Central memory CD8-positive, alpha-beta T cell (primary cell): ENCODE data around the gene MUC4.

Experiments
- ATAC-seq: fragments of 150-1000 bp; cut with Tn5 transposase; replicated peaks from 2 replicates; pipeline ENCODE4 v1.10.0; 2022; ENCODE audit warnings: mild to moderate bottlenecking, moderate FRiP score, moderate number of reproducible peaks; ENCODE audit not compliant: poor library complexity, severe bottlenecking; ENCODE audit errors: extremely low read depth
- DNase-seq, 2 donors: peaks; one replicate each; pipeline ENCODE4 v3.0.0; 2021; ENCODE audit warnings: low spot score in 2 of 2
- H3K27ac Mint-ChIP-seq: one replicate; pipeline ENCODE4 v1.8.0; 2022; ENCODE audit warnings: low read depth, mild to moderate bottlenecking, moderate library complexity, mixed read lengths
- H3K27me3 Mint-ChIP-seq: one replicate; pipeline ENCODE4 v1.8.0; 2022; ENCODE audit warnings: mixed read lengths
- H3K36me3 Mint-ChIP-seq: one replicate; pipeline ENCODE4 v1.8.0; 2022; ENCODE audit warnings: mild to moderate bottlenecking, moderate library complexity, mixed read lengths; ENCODE audit not compliant: insufficient read depth
- H3K4me1 Mint-ChIP-seq: one replicate; pipeline ENCODE4 v1.8.0; 2022; ENCODE audit warnings: mixed read lengths
- H3K4me3 Mint-ChIP-seq: one replicate; pipeline ENCODE4 v1.8.0; 2022; ENCODE audit warnings: mild to moderate bottlenecking, moderate library complexity, mixed read lengths
- H3K9me3 Mint-ChIP-seq: one replicate; pipeline ENCODE4 v1.8.0; 2022; ENCODE audit warnings: mixed read lengths

Gene MUC4

GRCh38 chr3:195703776-195704175, 108.0 kb downstream of the MUC4 start:
- no peak for DNase-seq
- Mint-ChIP-seq H3K27ac (no peak overlapping the region), H3K27me3 (no peaks in the 10 kb centered on the region), H3K4me1 (no peaks in the 10 kb centered on the region), H3K4me3 (no peak overlapping the region), H3K9me3 (no peaks in the 10 kb centered on the region), H3K36me3 (peaks cover 1% of the 10 kb centered on the region)
- ATAC-seq, result no peak

- Mint-ChIP-seq H3K9me3 (no peaks in the 10 kb centered on the region), H3K27me3 (no peaks in the 10 kb centered on the region), H3K4me3 (no peak overlapping the region), H3K27ac (no peak overlapping the region), H3K4me1 (no peaks in the 10 kb centered on the region), H3K36me3 (peaks cover 7% of the 10 kb centered on the region)
- no peak for DNase-seq
- no peak for ATAC-seq
Measured at GRCh38 chr3:195701042-195701915, 110.5 kb downstream of the MUC4 start.

GRCh38 chr3:195700319-195700718, 111.4 kb downstream of the MUC4 start:
- H3K4me1 Mint-ChIP-seq, result no peaks in the 10 kb centered on the region
- H3K4me3 Mint-ChIP-seq, result no peak overlapping the region
- DNase-seq (no peak), ATAC-seq (no peak)
- peak overlapping the region; percentile 23 for H3K27ac Mint-ChIP-seq
- H3K9me3 Mint-ChIP-seq, result no peaks in the 10 kb centered on the region
- peaks cover 7% of the 10 kb centered on the region for H3K36me3 Mint-ChIP-seq
- H3K27me3 Mint-ChIP-seq, result no peaks in the 10 kb centered on the region

GRCh38 chr3:195699860-195700259, 111.9 kb downstream of the MUC4 start:
- Mint-ChIP-seq H3K27ac (peak overlapping the region; percentile 23), H3K36me3 (peaks cover 7% of the 10 kb centered on the region), H3K4me3 (no peak overlapping the region), H3K27me3 (no peaks in the 10 kb centered on the region), H3K4me1 (no peaks in the 10 kb centered on the region), H3K9me3 (no peaks in the 10 kb centered on the region)
- ATAC-seq, result no peak
- DNase-seq, result no peak

GRCh38 chr3:195699388-195699771, 112.3 kb downstream of the MUC4 start:
- Mint-ChIP-seq H3K4me3 (no peak overlapping the region), H3K9me3 (no peaks in the 10 kb centered on the region), H3K36me3 (peaks cover 7% of the 10 kb centered on the region), H3K27me3 (no peaks in the 10 kb centered on the region), H3K4me1 (no peaks in the 10 kb centered on the region), H3K27ac (peak overlapping the region; percentile 23)
- DNase-seq (no peak), ATAC-seq (no peak)

- Mint-ChIP-seq H3K36me3 (peaks cover 9% of the 10 kb centered on the region), H3K4me3 (no peak overlapping the region), H3K27me3 (no peaks in the 10 kb centered on the region), H3K27ac (no peak overlapping the region), H3K4me1 (no peaks in the 10 kb centered on the region), H3K9me3 (no peaks in the 10 kb centered on the region)
- no peak for DNase-seq
- ATAC-seq, result no peak
Measured at GRCh38 chr3:195698647-195699387, 112.9 kb downstream of the MUC4 start.

GRCh38 chr3:195698325-195698646, 113.4 kb downstream of the MUC4 start:
- Mint-ChIP-seq H3K36me3 (peaks cover 11% of the 10 kb centered on the region), H3K4me3 (no peak overlapping the region), H3K27me3 (no peaks in the 10 kb centered on the region), H3K27ac (no peak overlapping the region), H3K4me1 (no peaks in the 10 kb centered on the region), H3K9me3 (no peaks in the 10 kb centered on the region)
- no peak for DNase-seq
- ATAC-seq, result no peak

GRCh38 chr3:195697582-195698324, 114.0 kb downstream of the MUC4 start:
- Mint-ChIP-seq H3K27me3 (no peaks in the 10 kb centered on the region), H3K27ac (no peak overlapping the region), H3K4me3 (no peak overlapping the region), H3K4me1 (no peaks in the 10 kb centered on the region), H3K36me3 (peaks cover 11% of the 10 kb centered on the region), H3K9me3 (no peaks in the 10 kb centered on the region)
- ATAC-seq, result no peak
- no peak for DNase-seq
